ENCODE results near the gene POLDIP2. TPM values are rescaled to one million over a fixed set of nuclear protein-coding genes. Genes with fewer than 3 reads are reported as not detected.

POLDIP2 gene
- total and polyA plus RNA-seq, 2 of the 4 experiments (the other 2 are of a cell fraction) = 66.7 to 77.8 TPM

- peaks cover 29% of the 10 kb centered on the region for H3K36me3 ChIP-seq (ENCODE audit: control insufficient read depth, insufficient read depth, low read length)
- H3K4me1 ChIP-seq (ENCODE audit: control insufficient read depth, insufficient read depth, low read length) = peaks cover 10% of the 10 kb centered on the region
- no peak overlapping the region for H3K4me3 ChIP-seq (ENCODE audit: insufficient read depth, low read depth, low read length)
- intact Hi-C loops (cut with micrococcal nuclease) (no loop called here), in situ Hi-C loops (cut with MboI; ENCODE audit: low sequenced_read_pairs) (no loop called here), dilution Hi-C loops (cut with HindIII; ENCODE audit: low sequenced_read_pairs, unreplicated experiment) (no loop called here)
- DNase-seq (no peak), ATAC-seq (ENCODE audit: low read depth) (no peak)
- no peak overlapping the region for H2AFZ ChIP-seq (replicated peaks; ENCODE audit: low read length, poor library complexity)
- no peak overlapping the region for H2BK20ac ChIP-seq (ENCODE audit: low read depth, low read length)
- no peak overlapping the region for H2BK5ac ChIP-seq (ENCODE audit: low read depth, low read length, poor library complexity, severe bottlenecking)
- H2BK120ac ChIP-seq (ENCODE audit: low read depth, low read length) = no peak overlapping the region
- no peak overlapping the region for H3K14ac ChIP-seq (replicated peaks; ENCODE audit: low read depth, low read length)
- no peak overlapping the region for H3K27ac ChIP-seq (ENCODE audit: insufficient read depth, low read length)
- H2AK5ac ChIP-seq (ENCODE audit: low read depth, low read length) = no peak overlapping the region
- no peak overlapping the region for H2AK9ac ChIP-seq (replicated peaks; ENCODE audit: low read depth, low read length, poor library complexity)
- H3K9me1 ChIP-seq (ENCODE audit: insufficient read depth, low read length) = peaks cover 7% of the 10 kb centered on the region; the same call in 1 of the 2 replicates
- no peak overlapping the region for H2BK15ac ChIP-seq (ENCODE audit: low read depth, low read length)
- no peak overlapping the region for H4K8ac ChIP-seq (ENCODE audit: low read depth in 2 of 2, low read length in 2 of 2)
- H3K79me1 ChIP-seq (ENCODE audit: low read depth in 1 of 2, low read length in 2 of 2) = no peaks in the 10 kb centered on the region
- H3K56ac ChIP-seq (ENCODE audit: extremely low read depth, insufficient read depth, low read length) = no peak overlapping the region; the same call in 1 of the 2 replicates
- TF ChIP-seq RFX5 (IDR thresholded peaks at IDR 0.05; ENCODE audit: low read depth, low read length) (no peak), ELK1 (IDR thresholded peaks at IDR 0.05; ENCODE audit: borderline replicate concordance, low read depth, low read length) (no peak), CTCF (conservative IDR thresholded peaks at IDR 0.05; ENCODE audit: low read depth, low read length) (no peak), POLR2A (IDR thresholded peaks at IDR 0.05; ENCODE audit: low read depth, low read length) (no peak), FOS (IDR thresholded peaks at IDR 0.05; ENCODE audit: low read depth, low read length) (no peak), MXI1 (IDR thresholded peaks at IDR 0.05; ENCODE audit: borderline replicate concordance, low read depth, low read length) (no peak), MAFK (IDR thresholded peaks at IDR 0.05; ENCODE audit: low read depth, low read length) (no peak), RAD21 (IDR thresholded peaks at IDR 0.05; ENCODE audit: low read length) (no peak), MAZ (IDR thresholded peaks at IDR 0.05; ENCODE audit: borderline replicate concordance, low read depth, low read length) (no peak), CHD1 (IDR thresholded peaks at IDR 0.05; ENCODE audit: low read depth, low read length) (no peak), BHLHE40 (IDR thresholded peaks at IDR 0.05; ENCODE audit: low read depth, low read length) (no peak), SMC3 (IDR thresholded peaks at IDR 0.05; ENCODE audit: low read depth, low read length) (no peak), NFE2L2 (IDR thresholded peaks at IDR 0.05; ENCODE audit: low read depth, low read length) (no peak), CEBPB (IDR thresholded peaks at IDR 0.05; ENCODE audit: low read depth, low read length) (no peak), RCOR1 (IDR thresholded peaks at IDR 0.05; ENCODE audit: insufficient replicate concordance, low read length) (no peak), USF2 (IDR thresholded peaks at IDR 0.05; ENCODE audit: low read depth, low read length) (no peak)
- BruUV-seq (replicated peaks) = no TSS peak
- no peaks in the 10 kb centered on the region for H4K20me1 ChIP-seq (ENCODE audit: insufficient read depth, low read length)
- POLR2A ChIA-PET (ENCODE audit: unreplicated experiment) = no interaction called here
- no peak overlapping the region for H4K91ac ChIP-seq (ENCODE audit: insufficient read depth, low read depth, low read length)
- no peaks in the 10 kb centered on the region for H3K27me3 ChIP-seq (ENCODE audit: control insufficient read depth, insufficient read depth, low read length)
- no peak overlapping the region for H3K4ac ChIP-seq (ENCODE audit: low read depth, low read length)
- no peak overlapping the region for H3K18ac ChIP-seq (ENCODE audit: low read depth, low read length)
- H3K9ac ChIP-seq (ENCODE audit: low read depth, low read length) = no peak overlapping the region
- H4K5ac ChIP-seq (ENCODE audit: low read depth, low read length) = no peak overlapping the region
- H3K4me2 ChIP-seq (ENCODE audit: low read depth, low read length) = no peak overlapping the region
- no peaks in the 10 kb centered on the region for H3K9me3 ChIP-seq (ENCODE audit: control insufficient read depth, insufficient read depth, low read length)
- CTCF ChIA-PET = no interaction called here
- WGBS, 2 experiments (ENCODE audit: extremely low coverage in 2 of 2, insufficient read length in 1 of 2) = no CpG with 5 or more reads among the region's 1 CpG
- no peak overlapping the region for H3K23ac ChIP-seq (ENCODE audit: low read depth, low read length)
Observed at GRCh38 chr17:28390984-28391383, 33.7 kb upstream of the POLDIP2 start.

Measured in IMR-90 (cell line).